ENCODE measurements around the gene COG5.

Gene COG5

GRCh38 chr7:107588529-107589130 is 24.9 kb upstream of the COG5 start:
- H3K36me3 ChIP-seq (ENCODE audit: control insufficient read depth, insufficient read depth, low read length) = no peaks in the 10 kb centered on the region; the same call in 1 of the 2 replicates
- H3K4me3 ChIP-seq (replicated peaks; ENCODE audit: low read depth, low read length) = no peak overlapping the region
- no peak for TF ChIP-seq CTCF (IDR thresholded peaks at IDR 0.05; ENCODE audit: insufficient read depth, low read length, poor library complexity, severe bottlenecking)
- H3K27me3 ChIP-seq (replicated peaks; ENCODE audit: control insufficient read depth, insufficient read depth, low read length) = no peaks in the 10 kb centered on the region
- DNase-seq (ENCODE audit: extremely low read depth, insufficient read length) = no peak

GRCh38 chr7:107584716-107585115 is 21.0 kb upstream of the COG5 start:
- no peaks in the 10 kb centered on the region; the same call in 1 of the 2 replicates for H3K36me3 ChIP-seq (ENCODE audit: control insufficient read depth, insufficient read depth, low read length)
- no peak for TF ChIP-seq CTCF (IDR thresholded peaks at IDR 0.05; ENCODE audit: insufficient read depth, low read length, poor library complexity, severe bottlenecking)
- no peak overlapping the region for H3K4me3 ChIP-seq (replicated peaks; ENCODE audit: low read depth, low read length)
- DNase-seq (ENCODE audit: extremely low read depth, insufficient read length) = no peak
- H3K27me3 ChIP-seq (replicated peaks; ENCODE audit: control insufficient read depth, insufficient read depth, low read length) = no peaks in the 10 kb centered on the region

- no peaks in the 10 kb centered on the region; the same call in 1 of the 2 replicates for H3K36me3 ChIP-seq (ENCODE audit: control insufficient read depth, insufficient read depth, low read length)
- no peak for TF ChIP-seq CTCF (IDR thresholded peaks at IDR 0.05; ENCODE audit: insufficient read depth, low read length, poor library complexity, severe bottlenecking)
- no peak for DNase-seq (ENCODE audit: extremely low read depth, insufficient read length)
- H3K4me3 ChIP-seq (replicated peaks; ENCODE audit: low read depth, low read length) = no peak overlapping the region
- H3K27me3 ChIP-seq (replicated peaks; ENCODE audit: control insufficient read depth, insufficient read depth, low read length) = no peaks in the 10 kb centered on the region
Measured at GRCh38 chr7:107582875-107583274, 19.2 kb upstream of the COG5 start.

- H3K4me3 ChIP-seq (replicated peaks; ENCODE audit: low read depth, low read length) = no peak overlapping the region
- TF ChIP-seq CTCF (IDR thresholded peaks at IDR 0.05; ENCODE audit: insufficient read depth, low read length, poor library complexity, severe bottlenecking) = no peak
- H3K36me3 ChIP-seq (ENCODE audit: control insufficient read depth, insufficient read depth, low read length) = no peaks in the 10 kb centered on the region; the same call in 1 of the 2 replicates
- H3K27me3 ChIP-seq (replicated peaks; ENCODE audit: control insufficient read depth, insufficient read depth, low read length) = no peaks in the 10 kb centered on the region
- no peak for DNase-seq (ENCODE audit: extremely low read depth, insufficient read length)
Measured at GRCh38 chr7:107581387-107582013, 17.8 kb upstream of the COG5 start.

GRCh38 chr7:107580716-107581383 is 17.1 kb upstream of the COG5 start:
- peak overlapping the region; percentile 73 for H3K4me3 ChIP-seq (replicated peaks; ENCODE audit: low read depth, low read length)
- no peak for TF ChIP-seq CTCF (IDR thresholded peaks at IDR 0.05; ENCODE audit: insufficient read depth, low read length, poor library complexity, severe bottlenecking)
- H3K36me3 ChIP-seq (ENCODE audit: control insufficient read depth, insufficient read depth, low read length) = no peaks in the 10 kb centered on the region; the same call in 1 of the 2 replicates
- H3K27me3 ChIP-seq (replicated peaks; ENCODE audit: control insufficient read depth, insufficient read depth, low read length) = no peaks in the 10 kb centered on the region
- DNase-seq (ENCODE audit: extremely low read depth, insufficient read length) = no peak
